Loucy (cell line): ENCODE measurements around the gene HDLBP.

Experiments used
- H2AFZ ChIP-seq: fragments of 200-600 bp; sonication (generic); 2 replicates; pipeline ENCODE4 v1.6.0; 2016; ENCODE audit warnings: antibody characterized with exemption, mild to moderate bottlenecking, low read length, moderate library complexity
- H3F3A ChIP-seq: fragments of 200-600 bp; 2 replicates; pipeline ENCODE4 v1.6.0; 2016; ENCODE audit warnings: antibody characterized with exemption, low read depth, mild to moderate bottlenecking
- H3K27me3 ChIP-seq: fragments of 200-600 bp; sonication (generic); 2 replicates; pipeline ENCODE4 v1.6.1; 2014; ENCODE audit warnings: low read length, mild to moderate bottlenecking; ENCODE audit not compliant: insufficient read depth, poor library complexity, severe bottlenecking
- H3K36me3 ChIP-seq: fragments of 200-600 bp; sonication (generic); 2 replicates; pipeline ENCODE4 v1.6.1; 2016; ENCODE audit warnings: low read length; ENCODE audit not compliant: insufficient read depth
- H3K4me1 ChIP-seq: fragments of 200-600 bp; sonication (generic); 2 replicates; pipeline ENCODE4 v1.5.1; 2014; ENCODE audit warnings: low read length, mild to moderate bottlenecking; ENCODE audit not compliant: insufficient read depth, poor library complexity, severe bottlenecking
- H3K4me2 ChIP-seq: fragments of 200-600 bp; sonication (generic); 2 replicates; pipeline ENCODE4 v1.6.0; 2014; ENCODE audit warnings: antibody characterized with exemption, low read length, low read depth, mild to moderate bottlenecking; ENCODE audit not compliant: poor library complexity, severe bottlenecking
- H3K4me3 ChIP-seq: fragments of 200-600 bp; sonication (generic); 2 replicates; pipeline ENCODE4 v1.5.1; 2014; ENCODE audit warnings: low read length, mild to moderate bottlenecking, mixed read lengths; ENCODE audit not compliant: poor library complexity, severe bottlenecking
- H3K79me2 ChIP-seq: fragments of 200-600 bp; sonication (generic); 2 replicates; pipeline ENCODE4 v1.6.1; 2014; ENCODE audit warnings: low read length; ENCODE audit not compliant: insufficient read depth
- H3K9ac ChIP-seq: fragments of 200-600 bp; sonication (generic); 2 replicates; pipeline ENCODE4 v1.6.0; 2014; ENCODE audit warnings: mild to moderate bottlenecking, low read depth, low read length, moderate library complexity; ENCODE audit not compliant: poor library complexity, severe bottlenecking
- H3K9me2 ChIP-seq: fragments of 200-600 bp; sonication (generic); replicated peaks from 2 replicates; pipeline ENCODE4 v1.6.1; 2016; ENCODE audit warnings: low read depth, low read length, mixed read lengths
- H3K9me3 ChIP-seq: fragments of 200-600 bp; sonication (generic); 2 replicates; pipeline ENCODE4 v1.6.1; 2014; ENCODE audit warnings: mild to moderate bottlenecking, antibody characterized with exemption, low read length, low read depth; ENCODE audit not compliant: insufficient read depth
- H4K20me1 ChIP-seq: fragments of 200-600 bp; sonication (generic); 2 replicates; pipeline ENCODE4 v1.6.0; 2014; ENCODE audit warnings: antibody characterized with exemption, low read length, mild to moderate bottlenecking; ENCODE audit not compliant: insufficient read depth, poor library complexity, severe bottlenecking
- EZH2phosphoT487 ChIP-seq: fragments of 200-600 bp; IDR thresholded peaks from 2 replicates; pipeline ENCODE4 v1.6.1; 2018; ENCODE audit warnings: antibody characterized with exemption, mild to moderate bottlenecking, moderate library complexity, borderline replicate concordance
- TF ChIP-seq, protein P1 (sequence below): fragments of 200-600 bp; sonication (generic); conservative IDR thresholded peaks from 2 replicates; pipeline ENCODE4 v1.5.1; 2014; ENCODE audit warnings: mild to moderate bottlenecking, antibody characterized with exemption, low read length

Gene HDLBP

GRCh38 chr2:241324775-241325174 is 9.3 kb upstream of the HDLBP start:
- no peak overlapping the region for H3K4me3 ChIP-seq
- H3K4me1 ChIP-seq, result peaks cover 35% of the 10 kb centered on the region
- H3K27me3 ChIP-seq, result no peaks in the 10 kb centered on the region
- H2AFZ ChIP-seq, result no peak overlapping the region
- no peaks in the 10 kb centered on the region for H3K9me3 ChIP-seq
- H3K9me2 ChIP-seq, result no peaks in the 10 kb centered on the region
- peaks cover 56% of the 10 kb centered on the region for H3K36me3 ChIP-seq
- H3K9ac ChIP-seq, result no peak overlapping the region
- H3K79me2 ChIP-seq, result peaks cover 87% of the 10 kb centered on the region
- H3K4me2 ChIP-seq, result peak overlapping the region; percentile 49
- TF ChIP-seq, protein P1, sequence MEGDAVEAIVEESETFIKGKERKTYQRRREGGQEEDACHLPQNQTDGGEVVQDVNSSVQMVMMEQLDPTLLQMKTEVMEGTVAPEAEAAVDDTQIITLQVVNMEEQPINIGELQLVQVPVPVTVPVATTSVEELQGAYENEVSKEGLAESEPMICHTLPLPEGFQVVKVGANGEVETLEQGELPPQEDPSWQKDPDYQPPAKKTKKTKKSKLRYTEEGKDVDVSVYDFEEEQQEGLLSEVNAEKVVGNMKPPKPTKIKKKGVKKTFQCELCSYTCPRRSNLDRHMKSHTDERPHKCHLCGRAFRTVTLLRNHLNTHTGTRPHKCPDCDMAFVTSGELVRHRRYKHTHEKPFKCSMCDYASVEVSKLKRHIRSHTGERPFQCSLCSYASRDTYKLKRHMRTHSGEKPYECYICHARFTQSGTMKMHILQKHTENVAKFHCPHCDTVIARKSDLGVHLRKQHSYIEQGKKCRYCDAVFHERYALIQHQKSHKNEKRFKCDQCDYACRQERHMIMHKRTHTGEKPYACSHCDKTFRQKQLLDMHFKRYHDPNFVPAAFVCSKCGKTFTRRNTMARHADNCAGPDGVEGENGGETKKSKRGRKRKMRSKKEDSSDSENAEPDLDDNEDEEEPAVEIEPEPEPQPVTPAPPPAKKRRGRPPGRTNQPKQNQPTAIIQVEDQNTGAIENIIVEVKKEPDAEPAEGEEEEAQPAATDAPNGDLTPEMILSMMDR, result no peak
- TF ChIP-seq EZH2phosphoT487, result no peak
- peaks cover 66% of the 10 kb centered on the region for H4K20me1 ChIP-seq
- no peaks in the 10 kb centered on the region for H3F3A ChIP-seq

DNA sequence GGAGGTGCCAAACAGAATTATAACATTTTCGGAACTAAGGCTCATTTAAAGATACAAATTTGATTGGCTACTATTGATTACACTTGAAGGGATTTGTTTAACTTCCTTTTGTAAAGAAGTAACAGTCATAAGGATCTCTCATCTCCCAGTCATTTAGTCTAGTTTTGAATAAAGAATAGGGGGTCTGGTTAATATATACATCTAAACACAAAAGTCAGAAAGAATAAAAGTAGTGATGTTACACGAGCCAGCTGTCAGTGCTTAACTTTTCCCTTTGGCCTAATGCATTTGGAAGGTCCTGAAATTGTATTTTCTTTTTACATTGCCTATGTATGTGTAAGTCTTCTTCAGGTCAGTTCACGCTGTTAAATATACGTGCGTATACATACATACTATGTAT is 8.3 kb upstream of the HDLBP start:
- H3F3A ChIP-seq, result no peaks in the 10 kb centered on the region
- no peaks in the 10 kb centered on the region for H3K27me3 ChIP-seq
- H3K4me2 ChIP-seq, result peak overlapping the region; percentile 49
- H3K9me3 ChIP-seq, result no peaks in the 10 kb centered on the region
- peaks cover 94% of the 10 kb centered on the region for H3K79me2 ChIP-seq
- peaks cover 76% of the 10 kb centered on the region for H4K20me1 ChIP-seq
- H3K4me1 ChIP-seq, result peaks cover 44% of the 10 kb centered on the region
- H3K9ac ChIP-seq, result no peak overlapping the region
- peaks cover 49% of the 10 kb centered on the region for H3K36me3 ChIP-seq
- H3K4me3 ChIP-seq, result no peak overlapping the region
- no peak overlapping the region for H2AFZ ChIP-seq
- TF ChIP-seq, protein P1, result no peak
- TF ChIP-seq EZH2phosphoT487, result no peak
- H3K9me2 ChIP-seq, result no peaks in the 10 kb centered on the region

- H3F3A ChIP-seq, result no peaks in the 10 kb centered on the region
- TF ChIP-seq, protein P1, result no peak
- TF ChIP-seq EZH2phosphoT487, result no peak
- peaks cover 57% of the 10 kb centered on the region for H3K4me1 ChIP-seq
- peak overlapping the region; percentile 96 for H3K4me2 ChIP-seq
- H3K9ac ChIP-seq, result peak overlapping the region; percentile 100
- H3K9me2 ChIP-seq, result no peaks in the 10 kb centered on the region
- H4K20me1 ChIP-seq, result peaks cover 92% of the 10 kb centered on the region
- H3K9me3 ChIP-seq, result no peaks in the 10 kb centered on the region
- H3K27me3 ChIP-seq, result no peaks in the 10 kb centered on the region
- H2AFZ ChIP-seq, result no peak overlapping the region
- peaks cover 32% of the 10 kb centered on the region for H3K36me3 ChIP-seq
- H3K4me3 ChIP-seq, result peak overlapping the region; percentile 99
- H3K79me2 ChIP-seq, result peaks cover 99% of the 10 kb centered on the region
Observed at GRCh38 chr2:241321886-241322285, 6.4 kb upstream of the HDLBP start.
